Measurements from ENCODE around the gene KCTD5. TPM values are rescaled to one million over a fixed set of nuclear protein-coding genes. Genes with fewer than 3 reads are reported as not detected.
A peak's percentile ranks its signal among the peaks of the same experiment; 100 is the strongest.

The KCTD5 gene
- total RNA-seq, 2 donors from 2014 or later = 29.8 to 32.6 TPM

GRCh38 chr16:2749476-2749875 is 67.2 kb downstream of the KCTD5 start:
- Histone ChIP-seq H3K27ac (ENCODE audit: low read depth, low read length) (no peak overlapping the region), H3K9me3 (ENCODE audit: control insufficient read depth, low read length) (no peaks in the 10 kb centered on the region), H3K4me1 (ENCODE audit: control insufficient read depth, insufficient read depth, low read length) (no peaks in the 10 kb centered on the region), H3K9ac (ENCODE audit: extremely low read depth, low read length, poor library complexity, severe bottlenecking) (no peak overlapping the region), H3K36me3 (ENCODE audit: control insufficient read depth, insufficient read depth, low read length) (peaks cover 2% of the 10 kb centered on the region), H3K27me3 (ENCODE audit: control insufficient read depth, insufficient read depth, low read length, poor library complexity, severe bottlenecking) (no peaks in the 10 kb centered on the region), H3K4me3 (ENCODE audit: low read length) (no peak overlapping the region)
- Mint-ChIP-seq H3K4me1 (peaks cover 12% of the 10 kb centered on the region), H3K4me3 (no peak overlapping the region), H3K36me3 (ENCODE audit: low read depth) (peaks cover 28% of the 10 kb centered on the region), H3K9me3 (no peaks in the 10 kb centered on the region), H3K27ac (no peak overlapping the region), H3K27me3 (ENCODE audit: insufficient read depth) (no peaks in the 10 kb centered on the region)
- TF ChIP-seq CTCF (conservative IDR thresholded peaks at IDR 0.05) = no peak
- 90 to 93% methylated on average over 3 to 5 of the region's 5 CpGs for WGBS, 2 experiments (ENCODE audit: insufficient coverage in 1 of 2, insufficient read length in 1 of 2)
- DNase-seq = no peak

DNA sequence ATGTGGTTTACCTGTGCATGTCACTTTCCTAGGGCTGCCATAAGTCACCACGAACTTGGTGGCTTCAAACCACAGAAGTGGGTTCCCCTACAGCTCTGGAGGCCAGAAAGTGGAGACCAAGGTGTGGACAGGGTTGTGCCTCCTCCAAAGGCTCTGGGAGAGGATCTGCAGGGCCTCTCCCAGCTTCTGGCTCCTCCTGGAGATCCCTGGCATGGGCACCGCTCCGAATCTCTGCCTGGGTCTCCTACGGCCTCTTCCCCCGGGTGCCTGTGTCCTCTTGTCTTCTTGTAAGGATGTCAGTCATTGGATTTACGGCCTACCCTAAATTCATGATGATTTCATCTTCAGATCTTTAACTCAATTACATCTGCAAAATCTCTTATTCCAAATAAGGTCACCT is 67.6 kb downstream of the KCTD5 start:
- no peaks in the 10 kb centered on the region for H3K4me1 ChIP-seq (ENCODE audit: control insufficient read depth, insufficient read depth, low read length)
- H3K27me3 Mint-ChIP-seq (ENCODE audit: insufficient read depth) = no peaks in the 10 kb centered on the region
- peaks cover 6% of the 10 kb centered on the region for H3K36me3 ChIP-seq (ENCODE audit: control insufficient read depth, insufficient read depth, low read length)
- H3K27ac Mint-ChIP-seq = no peak overlapping the region
- H3K4me3 ChIP-seq (ENCODE audit: low read length) = no peak overlapping the region
- no peak overlapping the region for H3K27ac ChIP-seq (ENCODE audit: low read depth, low read length)
- H3K9me3 ChIP-seq (ENCODE audit: control insufficient read depth, low read length) = no peaks in the 10 kb centered on the region
- DNase-seq = no peak
- H3K4me3 Mint-ChIP-seq = no peak overlapping the region
- peaks cover 15% of the 10 kb centered on the region for H3K4me1 Mint-ChIP-seq
- WGBS, 2 experiments (ENCODE audit: insufficient coverage in 1 of 2, insufficient read length in 1 of 2) = 94 to 96% methylated on average over 6 of the region's 6 CpGs
- no peak overlapping the region for H3K9ac ChIP-seq (ENCODE audit: extremely low read depth, low read length, poor library complexity, severe bottlenecking)
- no peaks in the 10 kb centered on the region for H3K27me3 ChIP-seq (ENCODE audit: control insufficient read depth, insufficient read depth, low read length, poor library complexity, severe bottlenecking)
- peaks cover 29% of the 10 kb centered on the region for H3K36me3 Mint-ChIP-seq (ENCODE audit: low read depth)
- no peaks in the 10 kb centered on the region for H3K9me3 Mint-ChIP-seq
- no peak for TF ChIP-seq CTCF (conservative IDR thresholded peaks at IDR 0.05)

- H3K4me1 ChIP-seq (ENCODE audit: control insufficient read depth, insufficient read depth, low read length) = no peaks in the 10 kb centered on the region
- 22 to 26% methylated on average over 21 to 23 of the region's 23 CpGs for WGBS, 2 experiments (ENCODE audit: insufficient coverage in 1 of 2, insufficient read length in 1 of 2)
- DNase-seq = peak; percentile 93
These were observed 69.3 kb downstream of the KCTD5 start for GRCh38 chr16:2751577-2752034.

More at GRCh38 chr16:2751577-2752034, 69.3 kb downstream of the KCTD5 start:
- Histone ChIP-seq H3K27ac (ENCODE audit: low read depth, low read length) (peak overlapping the region; percentile 99), H3K27me3 (ENCODE audit: control insufficient read depth, insufficient read depth, low read length, poor library complexity, severe bottlenecking) (no peaks in the 10 kb centered on the region), H3K9ac (ENCODE audit: extremely low read depth, low read length, poor library complexity, severe bottlenecking) (peak overlapping the region; percentile 93), H3K9me3 (ENCODE audit: control insufficient read depth, low read length) (no peaks in the 10 kb centered on the region), H3K36me3 (ENCODE audit: control insufficient read depth, insufficient read depth, low read length) (peaks cover 21% of the 10 kb centered on the region), H3K4me3 (ENCODE audit: low read length) (peak overlapping the region; percentile 83)
- Mint-ChIP-seq H3K27ac (peak overlapping the region; percentile 99), H3K27me3 (ENCODE audit: insufficient read depth) (no peaks in the 10 kb centered on the region), H3K4me1 (peaks cover 26% of the 10 kb centered on the region), H3K9me3 (no peaks in the 10 kb centered on the region), H3K4me3 (peak overlapping the region; percentile 94), H3K36me3 (ENCODE audit: low read depth) (peaks cover 43% of the 10 kb centered on the region)
- TF ChIP-seq CTCF (conservative IDR thresholded peaks at IDR 0.05) = no peak
